SK-N-SH (cell line): Measurements from ENCODE around the gene STON1.

Experiments
- CTCF ChIP-seq: fragments of 200-600 bp; sonication (generic); IDR thresholded peaks from 2 replicates; pipeline ENCODE4 v1.6.1; 2017; ENCODE audit warnings: antibody characterized with exemption, mild to moderate bottlenecking, moderate library complexity
- EP300 ChIP-seq, 2 experiments: IDR thresholded peaks; 2 replicates each; pipeline versions ENCODE4 v1.4.0 to v1.6.1; 2012; ENCODE audit warnings: borderline replicate concordance in 1 of 2, low read depth in 1 of 2, low read length in 1 of 2
- GABPA ChIP-seq: IDR thresholded peaks from 2 replicates; pipeline ENCODE4 v1.4.0; 2012; ENCODE audit warnings: low read depth, mild to moderate bottlenecking
- PBX3 ChIP-seq: IDR thresholded peaks from 2 replicates; pipeline ENCODE4; 2012
- RCOR1 ChIP-seq: fragments of 150-350 bp; IDR thresholded peaks from 2 replicates; pipeline ENCODE4 v1.6.1; 2017; ENCODE audit warnings: antibody characterized with exemption, low read length
- TEAD4 ChIP-seq: IDR thresholded peaks from 2 replicates; pipeline ENCODE4 v1.4.0; 2012; ENCODE audit warnings: mild to moderate bottlenecking, borderline replicate concordance; ENCODE audit not compliant: insufficient read depth

GRCh38 chr2:48482313-48482712 is 47.6 kb upstream of the STON1 start:
- no peak for TF ChIP-seq CTCF
- TF ChIP-seq RCOR1, result no peak
- no peak for TF ChIP-seq TEAD4
- peak; percentile 14 to 22; a peak in 1 of 4 replicates for TF ChIP-seq EP300 (IDR thresholded peaks at IDR 0.05; ENCODE audit: borderline replicate concordance in 1 of 2, low read depth in 1 of 2, low read length in 1 of 2)
- TF ChIP-seq GABPA, result no peak
- TF ChIP-seq PBX3, result peak; percentile 83
